ENCODE results near the gene RNASE8. TPM values are rescaled to one million over a fixed set of nuclear protein-coding genes. Genes with fewer than 3 reads are reported as not detected.
A peak's percentile ranks its signal among the peaks of the same experiment; 100 is the strongest.

RNASE8 gene
- total RNA-seq, 1 donor from 2014 or later: not detected

DNA sequence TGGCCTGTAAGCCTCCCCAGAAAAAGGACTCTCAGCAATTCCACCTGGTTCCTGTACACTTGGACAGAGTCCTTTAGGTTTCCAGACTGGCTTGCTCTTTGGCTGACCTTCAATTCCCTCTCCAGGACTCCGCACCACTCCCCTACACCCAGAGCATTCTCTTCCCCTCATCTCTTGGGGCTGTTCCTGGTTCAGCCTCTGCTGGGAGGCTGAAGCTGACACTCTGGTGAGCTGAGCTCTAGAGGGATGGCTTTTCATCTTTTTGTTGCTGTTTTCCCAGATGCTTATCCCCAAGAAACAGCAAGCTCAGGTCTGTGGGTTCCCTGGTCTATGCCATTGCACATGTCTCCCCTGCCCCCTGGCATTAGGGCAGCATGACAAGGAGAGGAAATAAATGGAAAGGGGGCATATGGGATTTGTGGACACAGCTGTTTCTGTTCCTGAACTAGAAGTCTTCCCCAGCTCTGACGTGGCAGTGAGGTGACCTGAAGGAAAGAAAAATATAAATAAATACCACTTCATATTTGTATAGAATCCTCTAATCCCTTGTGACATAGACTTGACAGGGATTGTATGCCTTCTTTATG is 14.1 kb upstream of the RNASE8 start:
- no peaks in the 10 kb centered on the region for H3K27me3 Mint-ChIP-seq (ENCODE audit: low read depth)
- no peaks in the 10 kb centered on the region for H3K36me3 Mint-ChIP-seq
- TF ChIP-seq, protein P1, sequence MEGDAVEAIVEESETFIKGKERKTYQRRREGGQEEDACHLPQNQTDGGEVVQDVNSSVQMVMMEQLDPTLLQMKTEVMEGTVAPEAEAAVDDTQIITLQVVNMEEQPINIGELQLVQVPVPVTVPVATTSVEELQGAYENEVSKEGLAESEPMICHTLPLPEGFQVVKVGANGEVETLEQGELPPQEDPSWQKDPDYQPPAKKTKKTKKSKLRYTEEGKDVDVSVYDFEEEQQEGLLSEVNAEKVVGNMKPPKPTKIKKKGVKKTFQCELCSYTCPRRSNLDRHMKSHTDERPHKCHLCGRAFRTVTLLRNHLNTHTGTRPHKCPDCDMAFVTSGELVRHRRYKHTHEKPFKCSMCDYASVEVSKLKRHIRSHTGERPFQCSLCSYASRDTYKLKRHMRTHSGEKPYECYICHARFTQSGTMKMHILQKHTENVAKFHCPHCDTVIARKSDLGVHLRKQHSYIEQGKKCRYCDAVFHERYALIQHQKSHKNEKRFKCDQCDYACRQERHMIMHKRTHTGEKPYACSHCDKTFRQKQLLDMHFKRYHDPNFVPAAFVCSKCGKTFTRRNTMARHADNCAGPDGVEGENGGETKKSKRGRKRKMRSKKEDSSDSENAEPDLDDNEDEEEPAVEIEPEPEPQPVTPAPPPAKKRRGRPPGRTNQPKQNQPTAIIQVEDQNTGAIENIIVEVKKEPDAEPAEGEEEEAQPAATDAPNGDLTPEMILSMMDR (IDR thresholded peaks at IDR 0.05; ENCODE audit: unreplicated experiment): no peak
- H3K9me3 Mint-ChIP-seq: no peaks in the 10 kb centered on the region
- no peak overlapping the region for H3K4me3 Mint-ChIP-seq
- no peak overlapping the region for H3K27ac Mint-ChIP-seq
- H3K4me1 Mint-ChIP-seq: peaks cover 48% of the 10 kb centered on the region
- no peak for DNase-seq (ENCODE audit: low spot score in 2 of 2, unreplicated experiment in 2 of 2)

DNA sequence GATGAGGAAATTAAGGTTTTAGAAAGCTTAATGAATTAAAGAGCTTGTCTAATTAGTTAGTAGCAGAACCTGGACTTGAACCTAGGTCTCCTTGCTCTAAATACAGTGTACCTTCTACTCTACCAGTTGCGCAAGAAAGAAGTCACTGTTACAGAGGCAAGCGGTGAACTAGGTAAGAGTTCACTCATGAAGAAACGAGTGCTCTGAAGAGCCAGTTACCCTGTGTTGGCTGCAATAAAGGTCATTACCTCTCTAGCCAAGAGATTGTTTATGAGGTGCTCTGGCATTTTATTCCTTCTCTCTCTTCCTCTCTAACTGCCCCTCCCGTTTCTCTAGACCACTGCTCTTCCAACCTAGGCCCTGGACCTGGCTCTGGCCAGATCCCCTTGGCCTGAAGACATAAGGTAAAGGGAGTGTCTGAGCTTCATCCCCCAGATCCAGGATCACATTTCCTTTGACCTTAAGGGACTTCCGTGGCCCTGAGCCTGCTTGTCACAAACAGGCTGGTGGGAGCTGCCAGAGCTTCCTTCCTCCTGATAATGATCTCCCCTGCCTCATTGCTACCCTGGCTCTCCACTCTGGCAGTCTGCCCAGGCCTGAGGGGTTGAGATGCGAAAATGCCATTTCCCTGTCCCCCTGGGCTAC is 13.5 kb upstream of the RNASE8 start:
- Mint-ChIP-seq H3K27me3 (ENCODE audit: low read depth) (no peaks in the 10 kb centered on the region), H3K27ac (no peak overlapping the region), H3K36me3 (no peaks in the 10 kb centered on the region), H3K9me3 (no peaks in the 10 kb centered on the region), H3K4me3 (no peak overlapping the region), H3K4me1 (peaks cover 42% of the 10 kb centered on the region)
- no peak for DNase-seq (ENCODE audit: low spot score in 2 of 2, unreplicated experiment in 2 of 2)
- TF ChIP-seq, protein P1 (IDR thresholded peaks at IDR 0.05; ENCODE audit: unreplicated experiment): no peak

DNA sequence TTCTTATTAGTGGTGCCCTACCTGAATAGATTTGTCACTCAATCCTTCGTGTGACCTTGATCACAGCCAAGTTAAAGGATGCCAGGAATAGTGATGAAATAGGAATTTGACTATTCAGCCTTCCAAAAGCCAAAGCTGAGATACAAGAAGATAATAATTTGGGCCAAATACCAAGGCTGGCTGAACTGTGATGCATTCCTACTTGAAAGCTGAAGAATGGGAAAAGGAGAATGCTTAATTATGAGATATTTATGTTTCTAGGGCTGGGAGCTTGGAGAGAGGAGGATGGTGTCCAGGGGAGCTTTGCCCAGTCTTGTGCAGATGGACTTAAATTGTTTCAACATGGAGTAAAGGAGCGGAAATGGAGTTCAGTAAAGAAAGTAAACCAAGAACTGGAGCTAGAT is 10.2 kb upstream of the RNASE8 start:
- Mint-ChIP-seq H3K27me3 (ENCODE audit: low read depth) (no peaks in the 10 kb centered on the region), H3K27ac (peak overlapping the region; percentile 13), H3K4me3 (no peak overlapping the region), H3K4me1 (peaks cover 23% of the 10 kb centered on the region), H3K9me3 (no peaks in the 10 kb centered on the region), H3K36me3 (no peaks in the 10 kb centered on the region)
- TF ChIP-seq, protein P1 (IDR thresholded peaks at IDR 0.05; ENCODE audit: unreplicated experiment): no peak
- no peak for DNase-seq (ENCODE audit: low spot score in 2 of 2, unreplicated experiment in 2 of 2)

DNA sequence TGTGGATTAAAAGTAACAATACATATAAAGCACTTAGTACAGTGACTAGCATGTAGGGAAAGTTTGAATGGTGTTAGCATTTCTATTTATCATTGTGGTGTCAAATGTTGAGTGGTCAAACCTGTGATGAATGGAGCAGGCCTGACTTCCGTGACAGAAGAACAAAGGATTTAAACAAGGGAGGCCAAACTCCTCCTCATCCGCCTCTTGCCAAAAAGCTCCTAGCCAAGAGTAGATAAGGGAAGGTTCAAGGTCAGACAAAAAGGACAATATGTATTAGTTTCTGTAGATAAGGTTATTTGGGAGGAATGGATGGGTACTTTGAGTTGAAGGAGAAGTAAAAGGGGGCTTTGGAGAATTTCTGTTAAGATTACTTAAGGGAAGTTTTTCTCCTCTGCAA is 9.0 kb upstream of the RNASE8 start:
- Mint-ChIP-seq H3K36me3 (no peaks in the 10 kb centered on the region), H3K27ac (no peak overlapping the region), H3K4me3 (no peak overlapping the region), H3K9me3 (no peaks in the 10 kb centered on the region), H3K4me1 (peaks cover 12% of the 10 kb centered on the region), H3K27me3 (ENCODE audit: low read depth) (no peaks in the 10 kb centered on the region)
- TF ChIP-seq, protein P1 (IDR thresholded peaks at IDR 0.05; ENCODE audit: unreplicated experiment): no peak
- no peak for DNase-seq (ENCODE audit: low spot score in 2 of 2, unreplicated experiment in 2 of 2)

DNA sequence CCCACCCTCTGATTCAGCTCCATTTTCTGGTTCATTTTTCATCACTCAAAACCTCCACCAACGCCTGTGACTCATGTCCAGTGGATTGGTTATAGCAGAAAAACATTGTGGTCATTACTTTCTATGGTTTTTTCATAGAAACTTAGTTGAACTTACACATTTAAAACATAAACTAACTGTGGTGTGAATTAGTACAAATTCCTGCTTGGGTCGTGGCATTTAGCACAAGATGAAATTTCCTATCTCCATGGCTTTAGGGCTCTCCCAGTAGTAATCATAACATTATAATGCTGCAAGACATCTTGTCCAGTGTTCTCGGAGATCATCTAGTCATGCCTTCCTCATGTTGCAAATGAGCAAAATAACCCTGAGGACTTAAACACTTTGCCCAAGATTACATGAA is 8.3 kb upstream of the RNASE8 start:
- no peaks in the 10 kb centered on the region for H3K9me3 Mint-ChIP-seq
- no peak overlapping the region for H3K4me3 Mint-ChIP-seq
- no peaks in the 10 kb centered on the region for H3K36me3 Mint-ChIP-seq
- peaks cover 9% of the 10 kb centered on the region for H3K4me1 Mint-ChIP-seq
- no peak overlapping the region for H3K27ac Mint-ChIP-seq
- no peak for DNase-seq (ENCODE audit: low spot score in 2 of 2, unreplicated experiment in 2 of 2)
- TF ChIP-seq, protein P1 (IDR thresholded peaks at IDR 0.05; ENCODE audit: unreplicated experiment): no peak
- no peaks in the 10 kb centered on the region for H3K27me3 Mint-ChIP-seq (ENCODE audit: low read depth)

Data from mesothelial cell of epicardium (in vitro differentiated cells).